ENCODE results near the gene ACHE. TPM values are rescaled to one million over a fixed set of nuclear protein-coding genes. Genes with fewer than 3 reads are reported as not detected.

Gene ACHE
- total RNA-seq = not detected in 2 replicates

DNA sequence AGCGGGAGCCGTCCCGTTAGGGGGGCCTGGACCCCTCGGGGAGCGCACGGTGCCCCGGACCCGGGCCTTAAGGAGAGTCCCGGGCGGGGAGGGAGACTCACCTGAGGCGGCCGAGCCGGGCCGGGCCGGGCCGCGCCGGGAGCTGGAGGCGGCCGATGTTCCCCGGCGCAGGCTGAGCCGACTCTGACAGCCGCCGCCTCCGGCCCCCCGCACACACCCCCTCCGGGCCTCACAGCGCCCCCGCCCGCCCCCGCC lies at the start of gene ACHE:
Gene ACHE, minus strand, starts transcription at position 188 of the 255 bp plus-strand sequence. CDS start 1,656 bp downstream, outside the sequence.

DNA sequence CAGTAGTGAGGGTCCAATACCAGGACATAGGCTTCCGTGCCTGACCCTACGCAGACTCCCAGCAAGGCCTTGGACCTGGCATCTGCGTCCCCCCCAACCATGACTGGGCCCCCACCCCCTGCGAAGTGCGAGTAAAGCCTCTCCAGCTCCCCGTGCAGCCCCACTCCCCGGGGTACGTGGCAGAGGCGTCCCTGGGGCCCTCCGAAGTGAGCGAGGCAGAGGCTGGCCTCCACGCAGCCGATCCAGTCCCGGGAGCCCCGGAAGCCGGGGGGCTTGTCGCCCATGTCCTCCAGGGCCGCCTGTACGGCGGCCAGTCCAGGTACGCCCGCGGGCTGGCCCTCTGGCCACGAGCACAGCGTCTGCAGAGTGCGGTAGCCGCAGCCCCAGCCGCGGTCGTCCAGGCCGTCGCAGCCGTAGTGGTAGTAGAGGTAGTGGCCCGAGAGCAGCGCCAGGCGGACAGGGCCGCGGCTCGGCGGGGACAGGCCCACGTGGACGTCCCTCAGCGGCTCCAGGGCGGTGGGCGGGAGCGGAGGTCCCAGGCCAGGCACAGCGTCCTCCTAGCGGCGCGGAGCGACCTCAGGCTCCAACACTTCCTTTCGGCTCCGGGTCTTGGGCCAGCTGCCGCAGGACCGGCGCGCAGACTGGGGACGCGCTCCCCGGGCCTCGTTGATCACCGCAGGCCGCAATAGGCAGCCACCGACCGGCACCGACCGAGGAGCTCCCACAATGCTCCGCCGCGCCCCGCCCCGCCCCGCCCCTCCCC lies 6.5 kb downstream of the ACHE start, which contains the start of gene UFSP1:
Gene UFSP1, minus strand, starts transcription at position 728 of the 763 bp plus-strand sequence. Its CDS starts 444 bp downstream, at position 284.

GRCh38 chr7:100874577-100875355 lies 20.9 kb downstream of the ACHE start, which contains the start of gene SRRT:
Gene SRRT (plus strand): TSS chr7:100875103. CDS start chr7:100875591, 488 bp downstream.

DNA sequence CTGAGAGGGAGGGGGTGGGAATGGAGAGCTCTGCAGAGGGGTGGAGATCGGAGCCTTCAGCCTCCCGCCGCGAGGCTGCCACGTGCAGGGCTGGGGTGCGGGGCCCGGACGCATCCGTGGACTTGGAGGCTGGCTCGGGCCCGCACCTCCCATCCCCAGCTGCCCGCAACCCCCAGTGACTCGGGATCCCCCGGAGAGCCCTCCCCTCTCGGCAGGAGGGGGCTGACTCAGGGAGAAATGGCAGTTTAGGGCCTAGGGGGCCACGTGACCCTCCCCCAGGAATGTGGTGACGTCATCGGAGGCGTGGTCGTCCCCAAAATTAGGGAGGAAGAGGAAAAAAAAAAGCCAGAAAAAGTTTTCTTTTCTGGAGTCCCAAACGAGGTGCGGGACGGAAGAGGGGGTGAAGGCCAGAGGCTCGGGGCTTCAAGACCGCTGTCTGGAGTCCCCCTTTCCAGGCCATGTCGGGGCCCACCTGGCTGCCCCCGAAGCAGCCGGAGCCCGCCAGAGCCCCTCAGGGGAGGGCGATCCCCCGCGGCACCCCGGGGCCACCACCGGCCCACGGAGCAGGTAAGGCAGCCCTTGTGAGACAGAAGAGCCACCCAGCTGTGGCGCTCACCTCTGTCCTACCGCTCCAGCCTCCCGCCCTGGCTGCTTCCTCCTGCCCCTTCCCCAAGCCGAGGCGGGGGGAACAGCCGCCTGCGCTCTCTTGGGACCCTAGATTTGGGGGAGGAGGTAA lies 28.5 kb downstream of the ACHE start, which contains the start of gene TRIP6:
Gene TRIP6, plus strand, starts transcription at position 348 of the 736 bp plus-strand sequence. Its CDS starts 111 bp downstream, at position 459.

DNA sequence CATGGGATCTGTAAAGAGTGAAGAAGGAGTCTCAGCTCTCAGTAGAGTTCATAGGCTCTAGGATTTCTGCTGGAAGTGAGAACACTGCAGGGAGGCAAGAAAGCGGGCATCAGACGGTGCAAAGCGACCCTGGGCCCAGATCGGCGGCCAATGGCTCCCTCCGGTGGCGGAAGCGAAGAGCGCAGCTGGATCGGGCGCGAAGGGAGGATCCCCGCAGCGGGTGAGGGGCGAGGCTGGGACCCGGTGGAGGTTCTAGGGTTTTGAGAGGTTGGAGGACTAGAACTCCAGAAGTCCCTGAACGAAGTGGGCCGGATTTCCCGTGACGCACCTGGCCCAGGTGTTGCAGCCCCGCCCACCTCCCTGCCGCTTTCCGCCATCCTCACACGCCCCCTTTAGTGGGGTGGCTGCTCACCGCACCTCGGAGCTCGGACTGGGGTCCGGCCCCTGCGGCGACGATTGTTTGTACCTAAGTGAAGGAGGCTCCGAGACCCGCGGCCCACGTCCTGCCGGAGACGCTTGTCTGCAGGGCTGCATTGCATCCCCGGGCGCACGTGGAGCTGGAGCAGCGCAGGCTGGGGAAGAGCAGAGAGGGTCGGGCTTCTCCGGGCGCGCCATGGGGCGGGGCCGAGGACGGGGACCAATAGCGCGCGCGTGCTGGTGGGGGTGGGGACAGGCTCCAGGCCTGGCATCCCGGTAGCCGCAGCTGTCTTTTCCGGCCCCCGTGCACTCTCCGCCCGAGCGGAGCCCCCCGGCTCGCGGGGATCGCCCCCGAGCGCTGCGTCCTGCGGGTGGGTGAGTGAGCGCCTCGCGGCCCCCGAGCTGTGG lies 43.4 kb downstream of the ACHE start, which contains the start of gene SLC12A9:
Gene SLC12A9, plus strand, starts transcription at position 666 of the 825 bp plus-strand sequence. CDS start 1,485 bp downstream, outside the sequence.

Other genes with a start within 250 kb of the ACHE start
- not detected in 2 replicates for gene ACTL6B, start 239.4 kb downstream of the ACHE start, total RNA-seq
- 84.4 and 86.5 TPM in 2 replicates for gene GNB2, start 222.1 kb downstream of the ACHE start, total RNA-seq
- 11.4 and 11.8 TPM in 2 replicates for gene GIGYF1, start 201.6 kb downstream of the ACHE start, total RNA-seq
- gene POP7, start 189.8 kb downstream of the ACHE start, total RNA-seq = 30.2 and 34.5 TPM in 2 replicates
- gene EPO, start 175.4 kb downstream of the ACHE start, total RNA-seq = not detected in 2 replicates
- not detected in 2 replicates for gene ZAN, start 162.3 kb downstream of the ACHE start, total RNA-seq
- 14.1 and 16.4 TPM in 2 replicates for gene EPHB4, start 68.4 kb downstream of the ACHE start, total RNA-seq
- 9.7 and 13.2 TPM in 2 replicates for gene SLC12A9, start 43.2 kb downstream of the ACHE start, total RNA-seq
- gene TRIP6, start 28.5 kb downstream of the ACHE start, total RNA-seq = 89.4 and 93.8 TPM in 2 replicates
- gene SRRT, start 20.8 kb downstream of the ACHE start, total RNA-seq = 37.4 and 52.7 TPM in 2 replicates
- gene UFSP1, start 6.2 kb downstream of the ACHE start, total RNA-seq = 3.1 and 4.9 TPM in 2 replicates
- not detected in 2 replicates for gene MUC3A, start 53.6 kb upstream of the ACHE start, total RNA-seq
- 0.13 and 0.37 TPM in 2 replicates for gene MUC12, start 73.7 kb upstream of the ACHE start, total RNA-seq
- under 0.01 TPM in 1 of 2 replicates, not detected in the other for gene MUC17, start 124.2 kb upstream of the ACHE start, total RNA-seq
- gene TRIM56, start 189.6 kb upstream of the ACHE start, total RNA-seq = 21.1 and 23.5 TPM in 2 replicates
- gene SERPINE1, start 231.2 kb upstream of the ACHE start, total RNA-seq = 413 and 548 TPM in 2 replicates

All from aortic smooth muscle cell (primary cell).